ENCODE data around the gene NSUN4.

GRCh38 chr1:46343705-46344104, 3.1 kb downstream of the NSUN4 start:
- TF ChIP-seq ZNF274 (IDR thresholded peaks at IDR 0.05; ENCODE audit: low read depth, low read length) (no peak), YY1 (IDR thresholded peaks at IDR 0.05; ENCODE audit: insufficient read depth, insufficient read length) (no peak), SUZ12 (IDR thresholded peaks at IDR 0.05; ENCODE audit: extremely low read depth, insufficient read depth, insufficient read length) (no peak)
